Mesendoderm (in vitro differentiated cells): ENCODE results near the gene FAM171A1.
"Not testable (repeated sequence)": the region's sequence is repeated elsewhere in the genome, so short reads cannot be mapped to it uniquely, and the experiment has no call there.

ENCODE experiments used
- DNase-seq: peaks from one replicate; pipeline ENCODE4 v3.0.0; 2013
- H2AK5ac ChIP-seq: 2 replicates; pipeline ENCODE4 v1.6.1; 2013; ENCODE audit warnings: low read length, inconsistent platforms
- H2BK120ac ChIP-seq: 2 replicates; pipeline ENCODE4 v1.6.1; 2013; ENCODE audit warnings: low read depth, mild to moderate bottlenecking, low read length, moderate library complexity, mixed read lengths
- H2BK15ac ChIP-seq: replicated peaks from 2 replicates; pipeline ENCODE4 v1.6.1; 2013; ENCODE audit warnings: low read depth, mild to moderate bottlenecking, moderate library complexity
- H2BK5ac ChIP-seq: 2 replicates; pipeline ENCODE4 v1.6.1; 2013; ENCODE audit warnings: low read length, inconsistent platforms
- H3K18ac ChIP-seq: 2 replicates; pipeline ENCODE4 v1.6.1; 2013; ENCODE audit warnings: mild to moderate bottlenecking, low read length, mixed read lengths
- H3K23ac ChIP-seq: one replicate; pipeline ENCODE4 v1.6.1; 2013; ENCODE audit warnings: low read length
- H3K27ac ChIP-seq: 2 replicates; pipeline ENCODE4 v1.5.1; 2013; ENCODE audit warnings: low read depth, mild to moderate bottlenecking, inconsistent platforms, low read length, moderate library complexity
- H3K27me3 ChIP-seq: 2 replicates; pipeline ENCODE4 v1.6.1; 2013; ENCODE audit warnings: low read length, control low read depth, mild to moderate bottlenecking, inconsistent platforms; ENCODE audit not compliant: insufficient read depth, poor library complexity
- H3K36me3 ChIP-seq: 2 replicates; pipeline ENCODE4 v1.6.1; 2013; ENCODE audit warnings: low read length, inconsistent platforms; ENCODE audit not compliant: control insufficient read depth, insufficient read depth
- H3K4ac ChIP-seq: one replicate; pipeline ENCODE4 v1.6.1; 2013; ENCODE audit warnings: low read depth, mild to moderate bottlenecking, low read length, moderate library complexity
- H3K4me1 ChIP-seq: 2 replicates; pipeline ENCODE4 v1.6.1; 2013; ENCODE audit warnings: low read depth, low read length, inconsistent platforms; ENCODE audit not compliant: control insufficient read depth
- H3K4me2 ChIP-seq: 2 replicates; pipeline ENCODE4 v1.6.1; 2013; ENCODE audit warnings: low read length
- H3K4me3 ChIP-seq: 2 replicates; pipeline ENCODE4 v1.5.1; 2013; ENCODE audit warnings: mild to moderate bottlenecking, low read length
- H3K56ac ChIP-seq: one replicate; pipeline ENCODE4 v1.6.1; 2013; ENCODE audit warnings: low read length
- H3K79me1 ChIP-seq: 2 replicates; pipeline ENCODE4 v1.6.1; 2013; ENCODE audit warnings: low read length, inconsistent platforms
- H3K79me2 ChIP-seq: 2 replicates; pipeline ENCODE4 v1.6.1; 2013; ENCODE audit warnings: mild to moderate bottlenecking, low read length; ENCODE audit not compliant: control insufficient read depth, insufficient read depth
- H3K9ac ChIP-seq: 2 replicates; pipeline ENCODE4 v1.6.1; 2013; ENCODE audit warnings: low read length, inconsistent platforms
- H4K5ac ChIP-seq: one replicate; pipeline ENCODE4 v1.6.1; 2013; ENCODE audit warnings: low read length
- H4K8ac ChIP-seq: one replicate; pipeline ENCODE4 v1.6.1; 2013; ENCODE audit warnings: low read depth, mild to moderate bottlenecking, control low read depth, low read length, moderate library complexity
- WGBS: extraction: QIAGEN DNeasy Blood & Tissue Kit; methylation state at CpG from one replicate; pipeline ENCODE4 v1.1.7; 2013; ENCODE audit warnings: low lambda C conversion rate, missing lambda C conversion rate; ENCODE audit not compliant: insufficient coverage; ENCODE audit errors: extremely low coverage; 5-methylcytosine and 5-hydroxymethylcytosine counted together

Gene FAM171A1

DNA sequence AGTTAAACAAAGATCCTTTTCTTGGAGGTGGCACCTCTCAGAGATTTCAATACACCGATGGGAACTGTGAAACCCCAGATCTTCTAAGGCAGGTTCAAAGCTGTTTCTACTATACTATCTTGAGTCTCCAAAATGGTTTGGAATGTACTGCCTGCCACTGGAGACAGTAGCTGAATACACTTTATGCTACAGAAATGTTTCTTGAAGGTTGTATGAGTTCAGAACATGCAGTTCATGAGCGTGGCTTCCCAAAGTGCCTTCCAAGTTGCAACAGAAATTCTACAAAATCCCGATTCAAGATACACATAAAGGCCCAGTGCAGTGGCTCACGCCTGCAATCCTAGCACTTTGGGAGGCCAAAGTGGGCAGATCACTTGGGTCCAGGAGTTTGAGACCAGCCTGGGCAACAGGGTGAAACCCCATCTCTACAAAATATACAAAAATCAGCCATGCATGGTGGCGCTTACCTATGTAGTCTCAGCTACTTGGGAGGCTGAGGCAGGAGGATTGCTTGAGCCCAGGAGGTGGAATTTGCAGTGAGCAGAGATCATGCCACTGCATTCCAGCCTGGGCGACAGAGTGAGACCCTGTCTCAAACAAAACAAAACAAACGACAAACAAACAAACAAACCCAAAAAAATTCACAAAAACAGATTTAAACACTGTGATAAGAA, 36.3 kb downstream of the FAM171A1 start:
- Histone ChIP-seq H2BK5ac (no peak overlapping the region), H2AK5ac (no peak overlapping the region), H3K27ac (no peak overlapping the region), H3K4ac (no peak overlapping the region), H2BK120ac (no peak overlapping the region), H3K79me2 (peaks cover 16% of the 10 kb centered on the region), H3K18ac (no peak overlapping the region), H4K8ac (no peak overlapping the region), H3K4me3 (no peak overlapping the region), H2BK15ac (no peak overlapping the region), H3K27me3 (no peaks in the 10 kb centered on the region), H3K4me2 (no peak overlapping the region), H3K56ac (no peak overlapping the region), H4K5ac (no peak overlapping the region), H3K4me1 (peaks cover 2% of the 10 kb centered on the region), H3K23ac (no peak overlapping the region), H3K36me3 (no peaks in the 10 kb centered on the region), H3K9ac (no peak overlapping the region), H3K79me1 (peaks cover 10% of the 10 kb centered on the region)
- no peak for DNase-seq
- WGBS, result no CpG with 5 or more reads among the region's 7 CpGs

DNA sequence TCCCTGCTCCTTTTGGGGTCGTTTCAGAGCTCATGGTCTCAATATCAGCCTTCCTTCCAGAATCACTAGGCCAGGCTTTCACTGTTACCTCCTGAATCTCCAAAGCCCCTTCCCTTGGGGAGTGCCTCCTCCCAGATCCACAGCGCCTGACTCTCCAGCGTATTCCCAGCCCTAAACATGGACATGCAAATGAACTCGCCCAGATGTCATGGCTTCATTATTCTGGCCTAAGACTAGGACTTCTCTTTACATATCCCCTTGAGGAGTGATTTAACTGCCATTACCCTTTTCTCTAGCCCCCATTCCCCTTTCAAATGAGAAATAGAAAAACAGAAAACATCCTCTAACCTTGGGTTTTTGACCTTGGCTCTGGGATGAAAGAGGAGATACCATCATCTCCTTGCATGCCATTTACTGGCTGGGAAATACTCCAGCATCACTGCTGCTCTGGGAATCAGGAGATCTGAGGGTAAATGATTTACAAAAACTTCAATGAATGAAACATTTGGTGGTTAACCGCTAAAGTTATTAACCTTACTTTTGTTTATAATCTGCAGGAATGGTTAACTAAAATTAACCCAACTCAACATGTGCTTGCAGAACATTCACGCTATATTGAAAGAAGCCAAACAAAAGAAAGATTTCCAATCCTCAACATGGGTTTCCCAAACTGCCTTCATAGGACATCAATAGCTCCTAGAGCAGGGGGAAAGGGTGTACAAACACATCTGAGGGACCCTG, 37.0 kb downstream of the FAM171A1 start:
- H4K8ac ChIP-seq, result no peak overlapping the region
- H2AK5ac ChIP-seq, result no peak overlapping the region
- H3K4me1 ChIP-seq, result no peaks in the 10 kb centered on the region
- H2BK120ac ChIP-seq, result no peak overlapping the region
- no peaks in the 10 kb centered on the region for H3K36me3 ChIP-seq
- H3K9ac ChIP-seq, result no peak overlapping the region
- H2BK5ac ChIP-seq, result no peak overlapping the region
- H3K27me3 ChIP-seq, result no peaks in the 10 kb centered on the region
- H3K27ac ChIP-seq, result no peak overlapping the region
- H2BK15ac ChIP-seq, result no peak overlapping the region
- H3K56ac ChIP-seq, result no peak overlapping the region
- H3K4ac ChIP-seq, result no peak overlapping the region
- H3K4me2 ChIP-seq, result no peak overlapping the region
- no peak overlapping the region for H3K18ac ChIP-seq
- no peak overlapping the region for H3K4me3 ChIP-seq
- H3K79me1 ChIP-seq, result peaks cover 7% of the 10 kb centered on the region
- DNase-seq, result no peak
- H3K23ac ChIP-seq, result no peak overlapping the region
- peaks cover 11% of the 10 kb centered on the region for H3K79me2 ChIP-seq
- no CpG with 5 or more reads among the region's 6 CpGs for WGBS
- H4K5ac ChIP-seq, result no peak overlapping the region

DNA sequence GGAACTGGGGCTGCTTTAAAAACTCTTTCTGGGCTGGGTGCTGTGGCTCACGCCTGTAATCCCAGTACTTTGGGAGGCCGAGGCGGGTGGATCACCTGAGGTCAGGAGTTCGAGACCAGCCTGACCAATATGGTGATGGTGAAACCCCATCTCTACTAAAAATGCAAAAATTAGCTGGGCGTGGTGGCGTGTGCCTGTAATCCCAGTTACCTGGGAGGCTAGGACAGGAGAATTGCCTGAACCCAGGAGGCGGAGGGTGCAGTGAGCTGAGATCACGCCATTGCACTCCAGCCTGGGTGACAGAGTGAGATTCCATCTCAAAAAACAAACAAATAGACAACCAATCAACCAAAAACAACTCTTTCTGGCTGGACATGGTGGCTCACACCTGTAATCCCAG, 37.9 kb downstream of the FAM171A1 start:
- H3K27me3 ChIP-seq, H3K4me3 ChIP-seq, H3K36me3 ChIP-seq, DNase-seq, H3K56ac ChIP-seq, H3K4ac ChIP-seq, H4K5ac ChIP-seq, H3K4me2 ChIP-seq, H3K23ac ChIP-seq, H2BK15ac ChIP-seq, H3K79me1 ChIP-seq, H2AK5ac ChIP-seq, H3K27ac ChIP-seq, H3K9ac ChIP-seq, H3K4me1 ChIP-seq, H2BK120ac ChIP-seq, H3K79me2 ChIP-seq, H4K8ac ChIP-seq, H3K18ac ChIP-seq, H2BK5ac ChIP-seq: not testable (repeated sequence)
- WGBS, result no CpG with 5 or more reads among the region's 8 CpGs

DNA sequence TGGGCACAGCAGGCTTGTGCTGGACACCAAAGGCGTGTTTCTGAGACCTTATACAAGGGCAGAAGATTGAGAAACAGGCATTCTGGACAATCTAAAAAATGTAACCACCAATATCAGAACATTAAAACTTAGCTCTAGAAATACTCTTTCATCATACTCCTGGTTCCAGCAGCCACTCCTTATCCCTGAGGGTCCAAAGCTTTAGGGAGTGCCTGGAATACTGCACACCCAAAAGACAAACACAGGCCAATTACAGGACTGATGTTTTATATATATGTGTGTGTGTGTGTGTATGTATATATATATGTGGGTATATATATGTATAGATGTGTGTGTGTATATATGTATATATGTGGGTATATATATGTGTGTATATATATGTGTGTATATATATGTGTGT, 39.6 kb downstream of the FAM171A1 start:
- Histone ChIP-seq H3K36me3 (no peaks in the 10 kb centered on the region), H2BK120ac (no peak overlapping the region), H3K4me3 (no peak overlapping the region), H3K18ac (no peak overlapping the region), H3K27me3 (no peaks in the 10 kb centered on the region), H3K56ac (no peak overlapping the region), H3K79me1 (peaks cover 9% of the 10 kb centered on the region), H4K8ac (no peak overlapping the region), H2BK15ac (no peak overlapping the region), H3K4me1 (no peaks in the 10 kb centered on the region), H2AK5ac (no peak overlapping the region), H3K9ac (no peak overlapping the region), H4K5ac (no peak overlapping the region), H3K23ac (no peak overlapping the region), H3K27ac (no peak overlapping the region), H2BK5ac (no peak overlapping the region), H3K4me2 (no peak overlapping the region), H3K4ac (no peak overlapping the region), H3K79me2 (peaks cover 9% of the 10 kb centered on the region)
- WGBS, result no CpG with 5 or more reads among the region's 1 CpG
- DNase-seq, result no peak

DNA sequence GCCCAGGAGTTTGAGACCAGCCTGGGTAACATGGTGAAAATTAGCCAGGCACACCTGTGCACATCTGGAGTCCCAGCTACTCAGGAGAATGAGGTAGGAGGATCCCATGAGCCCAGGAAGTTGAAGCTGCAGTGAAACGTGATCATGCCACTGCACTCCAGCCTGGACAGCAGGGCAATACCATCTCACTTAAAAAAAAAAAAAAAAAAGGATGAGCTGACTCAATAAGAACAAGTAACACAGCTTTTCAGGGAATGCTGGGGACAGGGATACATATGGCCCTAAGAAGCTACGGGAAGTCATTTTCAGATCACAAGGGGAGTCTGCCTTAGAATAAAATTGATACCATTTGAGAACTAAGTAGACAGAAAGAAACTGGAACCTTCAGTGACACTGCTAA, 41.7 kb downstream of the FAM171A1 start:
- Histone ChIP-seq H3K18ac (no peak overlapping the region), H3K79me2 (peaks cover 8% of the 10 kb centered on the region), H3K4ac (no peak overlapping the region), H3K56ac (no peak overlapping the region), H2BK120ac (no peak overlapping the region), H3K23ac (no peak overlapping the region), H4K8ac (no peak overlapping the region), H2BK15ac (no peak overlapping the region), H2AK5ac (no peak overlapping the region), H3K79me1 (peaks cover 11% of the 10 kb centered on the region), H3K27ac (no peak overlapping the region), H3K4me3 (no peak overlapping the region), H2BK5ac (no peak overlapping the region), H3K4me1 (no peaks in the 10 kb centered on the region), H3K36me3 (no peaks in the 10 kb centered on the region), H3K4me2 (no peak overlapping the region), H4K5ac (no peak overlapping the region), H3K27me3 (no peaks in the 10 kb centered on the region), H3K9ac (no peak overlapping the region)
- no CpG with 5 or more reads among the region's 2 CpGs for WGBS
- no peak for DNase-seq

DNA sequence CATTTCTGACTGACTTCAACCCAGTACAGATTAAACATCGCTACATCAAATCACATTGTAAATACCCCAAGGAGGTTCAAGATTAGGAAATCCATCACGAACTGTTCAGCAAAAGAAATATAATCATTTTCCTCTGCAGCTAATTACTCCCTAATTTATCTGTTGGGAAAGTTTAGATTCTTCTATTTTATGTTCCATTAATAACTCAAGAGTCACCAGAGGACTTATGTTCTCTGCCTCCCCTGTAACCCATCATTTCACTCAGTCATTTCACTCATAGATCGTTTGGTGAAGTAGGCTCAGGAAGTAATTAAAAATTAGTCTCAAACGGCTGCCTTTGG, 45.2 kb downstream of the FAM171A1 start:
- WGBS, result no CpG with 5 or more reads among the region's 4 CpGs
- H3K56ac ChIP-seq, result no peak overlapping the region

More for the DNA sequence above, 45.2 kb downstream of the FAM171A1 start:
- Histone ChIP-seq H3K4me1 (no peaks in the 10 kb centered on the region), H2AK5ac (no peak overlapping the region), H3K79me1 (peaks cover 14% of the 10 kb centered on the region), H3K27me3 (no peaks in the 10 kb centered on the region), H3K27ac (no peak overlapping the region), H3K4ac (no peak overlapping the region), H3K79me2 (peaks cover 5% of the 10 kb centered on the region), H2BK120ac (no peak overlapping the region), H3K9ac (no peak overlapping the region), H3K36me3 (no peaks in the 10 kb centered on the region), H3K23ac (no peak overlapping the region), H2BK15ac (no peak overlapping the region), H4K8ac (no peak overlapping the region), H3K18ac (no peak overlapping the region), H2BK5ac (no peak overlapping the region), H3K4me2 (no peak overlapping the region), H4K5ac (no peak overlapping the region), H3K4me3 (no peak overlapping the region)
- no peak for DNase-seq
